Measurements from ENCODE around the gene DOK4.

DNA sequence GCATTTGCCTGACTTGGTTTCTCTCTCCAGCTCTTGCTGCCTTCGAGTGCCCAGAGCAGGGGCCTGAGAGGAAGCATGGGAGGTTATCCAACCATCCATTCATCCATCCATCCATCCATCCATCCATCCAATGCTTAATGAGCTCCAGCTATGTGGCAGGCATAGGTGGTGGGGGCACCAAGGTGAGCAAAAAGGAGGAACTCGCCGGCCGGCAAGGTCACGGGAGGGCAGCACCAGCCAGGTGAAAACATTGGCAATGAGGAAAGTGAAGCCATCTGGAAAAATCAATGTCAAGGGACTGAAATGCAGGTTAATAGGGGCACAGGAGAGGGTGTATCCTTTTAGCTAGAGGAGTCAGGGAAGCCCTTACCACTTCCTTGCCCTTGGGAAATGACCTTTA, 18.2 kb upstream of the DOK4 start:
- TF ChIP-seq POLR2A (IDR thresholded peaks at IDR 0.05) (no peak), CTCF (IDR thresholded peaks at IDR 0.05) (no peak)

All from testis (tissue), 2 donors.